Pancreas (tissue), 10 donors: ENCODE results near the gene FBXO39. TPM values are rescaled to one million over a fixed set of nuclear protein-coding genes. Genes with fewer than 3 reads are reported as not detected.

Experiments used
- ATAC-seq, 4 donors: fragments of 200-7000 bp; cut with Tn5 transposase; one replicate each; pipeline versions ENCODE4 v1.8.0 to v1.9.1; 2020; ENCODE audit warnings: mild to moderate bottlenecking in 4 of 4, moderate library complexity in 4 of 4
- DNase-seq, 6 donors: peaks; one replicate each; pipeline ENCODE4 v3.0.0-alpha.2; 2020
- FAIRE-seq: peaks from 2 replicates; lab custom pipeline; 2012; peaks lifted over from hg19 to GRCh38; lab: Jason Lieb, UNC
- H3K27ac ChIP-seq, 4 donors: fragments of 200-600 bp; sonication (generic); 1 replicate in 3 of 4; 2 replicates in 1 of 4; pipeline versions ENCODE4 v1.5.0 to v1.8.0; 2020
- H3K27me3 ChIP-seq, 4 donors: fragments of 200-600 bp; one replicate each; pipeline ENCODE4 v1.8.0; 2021
- H3K36me3 ChIP-seq, 3 donors: fragments of 200-600 bp; sonication (generic) in 1 of 3; one replicate each; pipeline versions ENCODE4 v1.5.0 to v1.8.0; 2020 to 2021
- H3K4me1 ChIP-seq, 3 donors: fragments of 200-600 bp; one replicate each; pipeline ENCODE4 v1.8.0; 2021
- H3K4me3 ChIP-seq, 4 donors: fragments of 200-600 bp; sonication (generic) in 2 of 4; one replicate each; pipeline versions ENCODE4 v1.5.0 to v1.8.0; 2020 to 2021
- H3K9me3 ChIP-seq, 4 donors: fragments of 200-600 bp; one replicate each; pipeline ENCODE4 v1.8.0; 2021
- CTCF ChIP-seq, 4 donors: fragments of 200-600 bp; sonication (generic) in 3 of 4; IDR thresholded peaks; one replicate each; pipeline versions ENCODE4 v1.5.0 to v1.8.0; 2021; ENCODE audit warnings: antibody characterized with exemption in 4 of 4
- WGBS, 2 donors: extraction: QIAGEN DNeasy Blood & Tissue Kit; methylation state at CpG; one replicate each; pipeline ENCODE4 v1.1.7; 2013; 5-methylcytosine and 5-hydroxymethylcytosine counted together
- intact Hi-C, 3 donors: fragments of 100-400 bp; cut with DNase I; formaldehyde crosslinking; loops; one replicate each; pipeline versions ENCODE4 v1.11.1 to v1.14.2; 2022
- polyA plus RNA-seq, 2 donors: library from polyadenylated mRNA; stranded (reverse); fragments of 200-250 nt; gene quantifications; one replicate each; pipeline ENCODE4 v1.2.3, GENCODE V29; 2013
- total RNA-seq, 6 donors: library from RNA; stranded (reverse); fragmentation: NEBNext Ultra II Directional in 4 of 6; extraction: Animal tissue kit (Norgen Biotek cat#: 25700) in 4 of 6; gene quantifications; one replicate each; pipeline versions ENCODE4 v1.2.1 to v1.2.4, GENCODE V29; 2021 to 2023
- donor health status: healthy with polysubstance abuse.
- donor health status: DM: no; HTN: no; CAD: no; lungs with moderate emphysema.
- donor health status: DM: no; HTN: no; CAD: no.
- donor health status: control.
- donor health status: control.
- donor health status: Bipolar disorder and iron deficiency.
- donor health status: DM: yes; HTN: yes; CAD: no.
- donor health status: DM: no; HTN: no; CAD: no.
- donor health status: DM: no; HTN: no; CAD: no.
- donor health status: DM: yes; HTN: yes; CAD: no.

Gene FBXO39
- total and polyA plus RNA-seq, 8 donors, result 0.21 to 0.28 TPM; not detected in 6

GRCh38 chr17:6782244-6782643 is 6.2 kb downstream of the FBXO39 start:
- FAIRE-seq, result no peak
- 74 to 90% methylated on average over 4 of the region's 4 CpGs for WGBS, 2 donors
- Histone ChIP-seq H3K4me3 (no peak overlapping the region), H3K27me3 (peaks cover 0 to 12% (median 1%) of the 10 kb centered on the region in 4 donors), H3K4me1 (no peaks in the 10 kb centered on the region), H3K36me3 (no peaks in the 10 kb centered on the region), H3K27ac (no peak overlapping the region), H3K9me3 (no peaks in the 10 kb centered on the region)
- intact Hi-C loops, result no loop called here
- TF ChIP-seq CTCF (IDR thresholded peaks at IDR 0.05), result no peak
- no peak for DNase-seq
- ATAC-seq, result no peak

- Histone ChIP-seq H3K27me3 (peaks cover 0 to 9% (median 1%) of the 10 kb centered on the region in 4 donors), H3K4me1 (no peaks in the 10 kb centered on the region), H3K36me3 (no peaks in the 10 kb centered on the region), H3K27ac (no peak overlapping the region), H3K4me3 (no peak overlapping the region), H3K9me3 (no peaks in the 10 kb centered on the region)
- WGBS, 2 donors, result 52 to 57% methylated on average over 8 of the region's 8 CpGs
- intact Hi-C loops, result no loop called here
- no peak for DNase-seq
- no peak for FAIRE-seq
- TF ChIP-seq CTCF (IDR thresholded peaks at IDR 0.05), result no peak
- ATAC-seq, result no peak
Observed at GRCh38 chr17:6786618-6787017, 10.6 kb downstream of the FBXO39 start.

- Histone ChIP-seq H3K27me3 (peaks cover 0 to 4% (median 1%) of the 10 kb centered on the region in 4 donors), H3K4me1 (no peaks in the 10 kb centered on the region), H3K36me3 (no peaks in the 10 kb centered on the region), H3K4me3 (no peak overlapping the region), H3K9me3 (no peaks in the 10 kb centered on the region), H3K27ac (no peak overlapping the region)
- FAIRE-seq (no peak), DNase-seq (no peak), ATAC-seq (no peak)
- intact Hi-C loops, result no loop called here
- 18 to 20% methylated on average over 10 of the region's 10 CpGs for WGBS, 2 donors
- TF ChIP-seq CTCF (IDR thresholded peaks at IDR 0.05), result no peak
Observed at GRCh38 chr17:6787081-6787693, 11.2 kb downstream of the FBXO39 start.

- TF ChIP-seq CTCF (IDR thresholded peaks at IDR 0.05), result no peak
- Histone ChIP-seq H3K36me3 (no peaks in the 10 kb centered on the region), H3K27ac (no peak overlapping the region), H3K27me3 (peaks cover 0 to 4% (median 1%) of the 10 kb centered on the region in 4 donors), H3K9me3 (no peaks in the 10 kb centered on the region), H3K4me1 (no peaks in the 10 kb centered on the region), H3K4me3 (no peak overlapping the region)
- ATAC-seq, result no peak
- intact Hi-C loops, result no loop called here
- no peak for DNase-seq
- no peak for FAIRE-seq
- WGBS, 2 donors, result 40 to 41% methylated on average over 4 of the region's 4 CpGs
Observed at GRCh38 chr17:6789146-6789545, 13.1 kb downstream of the FBXO39 start.

- no peak for DNase-seq
- TF ChIP-seq CTCF (IDR thresholded peaks at IDR 0.05), result no peak
- no peak for FAIRE-seq
- Histone ChIP-seq H3K9me3 (no peaks in the 10 kb centered on the region), H3K4me1 (no peaks in the 10 kb centered on the region), H3K27ac (no peak overlapping the region), H3K27me3 (peaks cover 0 to 4% (median 0%) of the 10 kb centered on the region in 4 donors), H3K36me3 (no peaks in the 10 kb centered on the region), H3K4me3 (no peak overlapping the region)
- WGBS, 2 donors, result 60 to 73% methylated on average over 5 of the region's 5 CpGs
- intact Hi-C loops, result no loop called here
- ATAC-seq, result no peak
Observed at GRCh38 chr17:6793748-6794493, 17.9 kb downstream of the FBXO39 start.
